CD4-positive, alpha-beta T cell (primary cell): ENCODE data around the gene HNRNPA3. TPM values are rescaled to one million over a fixed set of nuclear protein-coding genes. Genes with fewer than 3 reads are reported as not detected.
A peak's percentile ranks its signal among the peaks of the same experiment; 100 is the strongest.

ENCODE experiments used
- ATAC-seq: fragments of 200-7000 bp; cut with Tn5 transposase; one replicate; pipeline ENCODE4 v1.10.0; 2022; ENCODE audit warnings: mild to moderate bottlenecking; ENCODE audit not compliant: poor library complexity
- CTCF ChIA-PET: fragments of 350-600 bp; sonication (Branson Sonifier 250); formaldehyde crosslinking; loops from one replicate; lab custom pipeline; 2021; ENCODE audit warnings: antibody characterized with exemption, inconsistent platforms; lab: Charles Lee
- POLR2A ChIA-PET: fragments of 350-600 bp; sonication (Branson Sonifier 250); formaldehyde crosslinking; loops from one replicate; lab custom pipeline; 2021; ENCODE audit warnings: antibody characterized with exemption, inconsistent platforms; lab: Charles Lee
- DNase-seq, 14 experiments: peaks; one replicate each; pipeline ENCODE4 v3.0.0-alpha.2; 2013 to 2020; ENCODE audit warnings: mixed read lengths in 2 of 14
- H3K27ac ChIP-seq, 2 donors: one replicate each; pipeline versions ENCODE4 v1.5.1 to v1.7.0; 2013; ENCODE audit warnings: low read length in 2 of 2, low read depth in 1 of 2, mild to moderate bottlenecking in 1 of 2
- H3K27me3 ChIP-seq, 2 experiments: 1 replicate in 1 of 2; 2 replicates in 1 of 2; pipeline versions ENCODE4 v1.6.1 to v1.7.0; 2013; ENCODE audit warnings: low read length in 2 of 2, control low read depth in 1 of 2, mild to moderate bottlenecking in 1 of 2, moderate library complexity in 1 of 2; ENCODE audit not compliant: insufficient read depth in 2 of 2, control insufficient read depth in 1 of 2
- H3K36me3 ChIP-seq: one replicate; pipeline ENCODE4 v1.6.1; 2013; ENCODE audit warnings: low read length, control low read depth; ENCODE audit not compliant: insufficient read depth
- H3K4me1 ChIP-seq: one replicate; pipeline ENCODE4 v1.6.1; 2013; ENCODE audit warnings: low read length, control low read depth; ENCODE audit not compliant: insufficient read depth
- H3K4me3 ChIP-seq: one replicate; pipeline ENCODE4 v1.5.1; 2013; ENCODE audit warnings: mild to moderate bottlenecking, low read length, moderate library complexity
- H3K9me3 ChIP-seq, 2 experiments: 1 replicate in 1 of 2; 2 replicates in 1 of 2; pipeline versions ENCODE4 v1.6.1 to v1.7.0; 2013; ENCODE audit warnings: low read length in 2 of 2, mild to moderate bottlenecking in 2 of 2, control low read depth in 1 of 2, moderate library complexity in 1 of 2; ENCODE audit not compliant: control insufficient read depth in 1 of 2, insufficient read depth in 1 of 2
- H3K27ac Mint-ChIP-seq: one replicate; pipeline ENCODE4 v1.8.0; 2020; ENCODE audit warnings: mixed read lengths
- H3K27me3 Mint-ChIP-seq: one replicate; pipeline ENCODE4 v1.8.0; 2021; ENCODE audit warnings: mixed read lengths
- H3K36me3 Mint-ChIP-seq: one replicate; pipeline ENCODE4 v1.8.0; 2021; ENCODE audit warnings: low read depth, mixed read lengths
- H3K4me1 Mint-ChIP-seq: one replicate; pipeline ENCODE4 v1.8.0; 2021; ENCODE audit warnings: low read depth, mixed read lengths
- H3K4me3 Mint-ChIP-seq: one replicate; pipeline ENCODE4 v1.8.0; 2020; ENCODE audit warnings: mild to moderate bottlenecking, mixed read lengths
- H3K9me3 Mint-ChIP-seq: one replicate; pipeline ENCODE4 v1.8.0; 2020; ENCODE audit warnings: mixed read lengths
- intact Hi-C, 2 experiments: fragments of 100-400 bp; cut with DNase I in 1 of 2; cut with micrococcal nuclease in 1 of 2; formaldehyde crosslinking; loops; one replicate each; pipeline versions ENCODE4 v1.15.1 to v1.9.0; 2023 to 2025; cut with DNase I, micrococcal nuclease
- total RNA-seq, 174 experiments: library from RNA in 2 of 174; stranded (reverse) in 2 of 174; gene quantifications; one replicate each; pipeline ENCODE4 v1.2.3 and lab custom pipeline; 2021 to 2026
- TF ChIP-seq, protein P1 (sequence below): fragments of 200-600 bp; IDR thresholded peaks from one replicate; pipeline ENCODE4 v1.8.0; 2022; ENCODE audit warnings: antibody characterized with exemption, mild to moderate bottlenecking

Gene HNRNPA3
- total RNA-seq, 2 experiments from 2014 or later: 162 to 167 TPM

DNA sequence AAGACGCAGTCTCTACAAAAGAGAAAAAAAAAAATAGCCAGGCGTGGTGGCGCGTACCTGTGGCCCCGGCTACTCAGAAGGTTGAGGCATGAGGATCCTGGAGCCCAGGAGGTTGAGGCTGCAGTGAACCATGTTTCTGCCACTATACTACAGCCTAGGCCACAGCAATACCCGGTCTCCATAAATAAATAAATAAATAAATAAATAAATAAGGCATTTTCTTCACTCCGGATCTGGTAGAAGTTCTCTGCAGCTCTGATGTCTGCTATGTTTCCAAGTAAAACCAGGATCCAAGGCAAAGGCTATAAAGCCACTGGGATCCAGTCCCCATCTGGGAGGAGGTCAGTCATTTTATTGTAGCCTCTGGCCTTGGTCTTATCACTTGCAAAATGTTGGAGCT is 36.4 kb downstream of the HNRNPA3 start:
- DNase-seq (no peak), ATAC-seq (no peak)
- Mint-ChIP-seq H3K27ac (peak overlapping the region; percentile 51), H3K9me3 (no peaks in the 10 kb centered on the region), H3K4me1 (peaks cover 85% of the 10 kb centered on the region), H3K27me3 (no peaks in the 10 kb centered on the region), H3K4me3 (no peak overlapping the region), H3K36me3 (peaks cover 74% of the 10 kb centered on the region)
- ChIA-PET POLR2A (interaction anchor here (8.4 kb wide), 1 partner anchor 15 kb away, joined by 108 read pairs; the partner anchor contains the start of gene NFE2L2), CTCF (interaction anchor here (0.9 to 3.5 kb wide), 2 partner anchors 9 to 14 kb away, joined by 3 to 10 read pairs; no protein-coding TSS in a partner anchor)
- Histone ChIP-seq H3K27ac (no peak overlapping the region), H3K27me3 (no peaks in the 10 kb centered on the region), H3K4me1 (peaks cover 67% of the 10 kb centered on the region), H3K36me3 (peaks cover 16% of the 10 kb centered on the region), H3K4me3 (no peak overlapping the region), H3K9me3 (no peaks in the 10 kb centered on the region)
- intact Hi-C loops: no loop called here
- TF ChIP-seq, protein P1, sequence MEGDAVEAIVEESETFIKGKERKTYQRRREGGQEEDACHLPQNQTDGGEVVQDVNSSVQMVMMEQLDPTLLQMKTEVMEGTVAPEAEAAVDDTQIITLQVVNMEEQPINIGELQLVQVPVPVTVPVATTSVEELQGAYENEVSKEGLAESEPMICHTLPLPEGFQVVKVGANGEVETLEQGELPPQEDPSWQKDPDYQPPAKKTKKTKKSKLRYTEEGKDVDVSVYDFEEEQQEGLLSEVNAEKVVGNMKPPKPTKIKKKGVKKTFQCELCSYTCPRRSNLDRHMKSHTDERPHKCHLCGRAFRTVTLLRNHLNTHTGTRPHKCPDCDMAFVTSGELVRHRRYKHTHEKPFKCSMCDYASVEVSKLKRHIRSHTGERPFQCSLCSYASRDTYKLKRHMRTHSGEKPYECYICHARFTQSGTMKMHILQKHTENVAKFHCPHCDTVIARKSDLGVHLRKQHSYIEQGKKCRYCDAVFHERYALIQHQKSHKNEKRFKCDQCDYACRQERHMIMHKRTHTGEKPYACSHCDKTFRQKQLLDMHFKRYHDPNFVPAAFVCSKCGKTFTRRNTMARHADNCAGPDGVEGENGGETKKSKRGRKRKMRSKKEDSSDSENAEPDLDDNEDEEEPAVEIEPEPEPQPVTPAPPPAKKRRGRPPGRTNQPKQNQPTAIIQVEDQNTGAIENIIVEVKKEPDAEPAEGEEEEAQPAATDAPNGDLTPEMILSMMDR: no peak

DNA sequence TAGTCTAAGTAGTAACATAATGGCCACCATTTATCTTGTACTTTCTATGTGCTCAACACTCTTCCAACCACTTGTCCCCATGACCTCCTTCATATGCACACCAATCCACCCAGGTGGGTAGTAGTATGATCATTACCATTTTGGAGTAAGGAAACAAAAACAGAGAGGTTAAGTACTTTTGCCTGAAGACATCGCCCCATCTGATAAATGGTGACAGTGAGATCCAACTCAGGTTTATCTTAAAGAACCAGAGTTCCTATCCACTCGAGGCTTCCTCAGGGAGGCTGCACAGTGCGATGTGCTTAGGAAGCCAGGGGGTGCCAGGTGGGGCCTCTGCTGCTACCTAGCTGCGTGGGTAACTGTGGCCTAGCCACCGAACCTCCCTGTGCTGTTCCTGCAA is 37.9 kb downstream of the HNRNPA3 start:
- Mint-ChIP-seq H3K9me3 (no peaks in the 10 kb centered on the region), H3K4me3 (peak overlapping the region; percentile 48), H3K27ac (peak overlapping the region; percentile 95), H3K4me1 (peaks cover 85% of the 10 kb centered on the region), H3K27me3 (no peaks in the 10 kb centered on the region), H3K36me3 (peaks cover 73% of the 10 kb centered on the region)
- H3K27me3 ChIP-seq: no peaks in the 10 kb centered on the region
- no peak overlapping the region for H3K27ac ChIP-seq
- ChIA-PET CTCF (interaction anchor here (1.3 to 3.5 kb wide), 3 partner anchors 10 to 86 kb away, joined by 4 to 10 read pairs (median 5); no protein-coding TSS in a partner anchor), POLR2A (interaction anchor here (0.8 to 8.4 kb wide), 2 partner anchors 10 to 14 kb away, joined by 3 to 108 read pairs; partner anchors contain the start of gene NFE2L2)
- ATAC-seq (no peak), DNase-seq (no peak)
- no peaks in the 10 kb centered on the region for H3K9me3 ChIP-seq
- no peak overlapping the region for H3K4me3 ChIP-seq
- H3K36me3 ChIP-seq: peaks cover 26% of the 10 kb centered on the region
- TF ChIP-seq, protein P1: no peak
- peaks cover 75% of the 10 kb centered on the region for H3K4me1 ChIP-seq
- intact Hi-C loops: no loop called here

DNA sequence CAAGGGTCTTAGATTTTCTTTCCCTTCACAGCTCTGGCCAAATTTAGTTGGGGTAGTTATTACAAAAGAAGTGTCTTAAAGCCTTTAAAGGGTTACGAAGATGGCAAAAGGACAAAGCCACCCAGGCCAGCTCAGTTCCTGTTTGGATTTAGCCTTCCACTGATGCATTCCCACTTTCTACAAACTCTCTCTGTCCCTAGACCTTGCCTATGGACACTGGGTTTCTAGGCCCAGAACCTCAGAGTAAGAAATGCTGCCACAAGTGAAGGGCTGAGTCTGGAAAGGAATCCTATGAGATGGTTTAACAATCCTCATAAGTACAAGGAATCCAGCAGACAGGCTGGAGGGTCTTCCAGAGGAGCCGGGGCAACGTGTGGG is 38.6 kb downstream of the HNRNPA3 start:
- H3K36me3 Mint-ChIP-seq: peaks cover 69% of the 10 kb centered on the region
- ATAC-seq: no peak
- H3K27me3 Mint-ChIP-seq: no peaks in the 10 kb centered on the region
- H3K4me1 ChIP-seq: peaks cover 77% of the 10 kb centered on the region
- no peaks in the 10 kb centered on the region for H3K27me3 ChIP-seq
- CTCF ChIA-PET: interaction anchor here (0.6 to 3.5 kb wide), 3 partner anchors 11 to 179 kb away, joined by 3 to 10 read pairs (median 5); no protein-coding TSS in a partner anchor
- peak overlapping the region in 1 of 2 donors; percentile 32 for H3K27ac ChIP-seq
- H3K9me3 ChIP-seq: no peaks in the 10 kb centered on the region
- H3K4me3 Mint-ChIP-seq: peak overlapping the region; percentile 74
- no peak for DNase-seq
- no peak overlapping the region for H3K4me3 ChIP-seq
- POLR2A ChIA-PET: interaction anchor here (0.8 to 8.4 kb wide), 3 partner anchors 9 to 26 kb away, joined by 3 to 108 read pairs (median 4); partner anchors contain the start of gene NFE2L2
- H3K9me3 Mint-ChIP-seq: no peaks in the 10 kb centered on the region
- intact Hi-C loops: no loop called here
- TF ChIP-seq, protein P1: no peak
- H3K4me1 Mint-ChIP-seq: peaks cover 85% of the 10 kb centered on the region
- peak overlapping the region; percentile 95 for H3K27ac Mint-ChIP-seq
- peaks cover 27% of the 10 kb centered on the region for H3K36me3 ChIP-seq
